HEK293 (cell line): ENCODE data around the gene FAAP100.

Experiments used
- CTCF ChIP-seq: fragments of 450-650 bp; formaldehyde crosslinking; IDR thresholded peaks from 2 replicates; pipeline ENCODE4 v1.5.1; 2016; ENCODE audit warnings: missing biosample characterization, missing genetic modification characterization
- PATZ1 ChIP-seq: fragments of 450-650 bp; formaldehyde crosslinking; IDR thresholded peaks from 2 replicates; pipeline ENCODE4 v1.5.1; 2016; ENCODE audit warnings: missing biosample characterization, missing genetic modification characterization
- ZNF112 ChIP-seq: fragments of 450-650 bp; formaldehyde crosslinking; IDR thresholded peaks from 2 replicates; pipeline ENCODE4 v1.5.0; 2017; ENCODE audit warnings: missing biosample characterization, missing genetic modification characterization
- ZNF140 ChIP-seq: fragments of 450-650 bp; formaldehyde crosslinking; IDR thresholded peaks from 2 replicates; pipeline ENCODE4 v1.5.1; 2016; ENCODE audit warnings: missing biosample characterization, missing genetic modification characterization
- ZNF19 ChIP-seq: fragments of 450-650 bp; formaldehyde crosslinking; IDR thresholded peaks from 2 replicates; pipeline ENCODE4; 2016; ENCODE audit warnings: missing biosample characterization, missing genetic modification characterization, low read depth
- ZNF239 ChIP-seq: fragments of 450-650 bp; formaldehyde crosslinking; IDR thresholded peaks from 2 replicates; pipeline ENCODE4 v1.5.1; 2016; ENCODE audit warnings: missing biosample characterization, missing genetic modification characterization
- ZNF248 ChIP-seq: fragments of 450-650 bp; formaldehyde crosslinking; IDR thresholded peaks from 2 replicates; pipeline ENCODE4 v1.5.1; 2017; ENCODE audit warnings: missing biosample characterization, missing genetic modification characterization
- ZNF433 ChIP-seq: fragments of 450-650 bp; formaldehyde crosslinking; IDR thresholded peaks from 2 replicates; pipeline ENCODE4 v1.5.1; 2016; ENCODE audit warnings: missing biosample characterization, missing genetic modification characterization, low read depth
- ZNF513 ChIP-seq: fragments of 450-650 bp; IDR thresholded peaks from 2 replicates; pipeline ENCODE4 v1.5.1; 2018; ENCODE audit warnings: missing biosample characterization, missing genetic modification characterization
- ZNF548 ChIP-seq: fragments of 450-650 bp; formaldehyde crosslinking; IDR thresholded peaks from 2 replicates; pipeline ENCODE4 v1.5.1; 2016; ENCODE audit warnings: missing biosample characterization, missing genetic modification characterization
- ZNF558 ChIP-seq: fragments of 450-650 bp; formaldehyde crosslinking; IDR thresholded peaks from 2 replicates; pipeline ENCODE4 v1.5.1; 2016; ENCODE audit warnings: missing biosample characterization, missing genetic modification characterization
- ZNF561 ChIP-seq: fragments of 450-650 bp; IDR thresholded peaks from 2 replicates; pipeline ENCODE4 v1.5.1; 2018; ENCODE audit warnings: missing biosample characterization, missing genetic modification characterization, borderline replicate concordance
- ZNF785 ChIP-seq: fragments of 450-650 bp; formaldehyde crosslinking; IDR thresholded peaks from 2 replicates; pipeline ENCODE4 v1.5.1; 2016; ENCODE audit warnings: missing biosample characterization, missing genetic modification characterization
- ZSCAN4 ChIP-seq: fragments of 450-650 bp; formaldehyde crosslinking; IDR thresholded peaks from 2 replicates; pipeline ENCODE4 v1.5.1; 2017; ENCODE audit warnings: missing biosample characterization, missing genetic modification characterization

GRCh38 chr17:81509207-81509971, 42.8 kb downstream of the FAAP100 start:
- no peak for TF ChIP-seq CTCF
- no peak for TF ChIP-seq ZNF140 (tag by site-specific recombination)
- TF ChIP-seq ZSCAN4, result no peak
- TF ChIP-seq ZNF19, result no peak
- TF ChIP-seq ZNF513 (tag by site-specific recombination), result no peak
- no peak for TF ChIP-seq ZNF239
- no peak for TF ChIP-seq ZNF548 (tag by site-specific recombination)
- no peak for TF ChIP-seq ZNF785 (tag by site-specific recombination)
- no peak for TF ChIP-seq ZNF248 (tag by site-specific recombination)
- no peak for TF ChIP-seq ZNF561
- TF ChIP-seq PATZ1, result peak; percentile 69
- TF ChIP-seq ZNF558 (tag by site-specific recombination), result no peak
- TF ChIP-seq ZNF433 (tag by site-specific recombination), result no peak
- TF ChIP-seq ZNF112 (tag by site-specific recombination), result no peak
